HepG2 (cell line): ENCODE measurements around the gene ARHGAP9. TPM values are rescaled to one million over a fixed set of nuclear protein-coding genes. Genes with fewer than 3 reads are reported as not detected.

Experiments used
- AHR ChIP-seq: IDR thresholded peaks from 2 replicates; pipeline ENCODE4 v1.6.1; 2018; ENCODE audit warnings: missing genetic modification reagents, missing compliant biosample characterization
- E2F2 ChIP-seq: sonication (generic); formaldehyde crosslinking; IDR thresholded peaks from 2 replicates; pipeline ENCODE4 v1.4.0; 2020; ENCODE audit warnings: missing genetic modification reagents, borderline replicate concordance
- MEIS1 ChIP-seq: sonication (generic); formaldehyde crosslinking; IDR thresholded peaks from 2 replicates; pipeline ENCODE4 v1.9.0; 2021; ENCODE audit warnings: mild to moderate bottlenecking, missing genetic modification reagents, moderate library complexity, borderline replicate concordance
- NFE2 ChIP-seq: sonication (generic); formaldehyde crosslinking; IDR thresholded peaks from 2 replicates; pipeline ENCODE4 v1.4.0; 2020; ENCODE audit warnings: missing genetic modification reagents
- NR2C2 ChIP-seq: sonication (generic); formaldehyde crosslinking; IDR thresholded peaks from 2 replicates; pipeline ENCODE4 v1.4.0; 2020; ENCODE audit warnings: missing genetic modification reagents, mild to moderate bottlenecking, moderate library complexity, borderline replicate concordance
- PAXIP1 ChIP-seq: sonication (generic); formaldehyde crosslinking; conservative IDR thresholded peaks from 2 replicates; pipeline ENCODE4 v1.4.0; 2020; ENCODE audit warnings: mild to moderate bottlenecking, missing genetic modification reagents, moderate library complexity
- RXRA ChIP-seq: sonication (generic); formaldehyde crosslinking; IDR thresholded peaks from 2 replicates; pipeline ENCODE4 v1.5.1; 2020; ENCODE audit warnings: missing genetic modification reagents
- SPEN ChIP-seq: sonication (generic); formaldehyde crosslinking; IDR thresholded peaks from 2 replicates; pipeline ENCODE4 v1.5.1; 2020; ENCODE audit warnings: low read depth, mild to moderate bottlenecking, missing genetic modification reagents
- TRAFD1 ChIP-seq: sonication (generic); formaldehyde crosslinking; IDR thresholded peaks from 2 replicates; pipeline ENCODE4 v1.5.1; 2020; ENCODE audit warnings: missing genetic modification reagents, mild to moderate bottlenecking, borderline replicate concordance
- ZBTB40 ChIP-seq, 2 experiments: fragments of 450-650 bp in 1 of 2; sonication (generic) in 1 of 2; formaldehyde crosslinking in 1 of 2; IDR thresholded peaks; 2 replicates each; pipeline versions ENCODE4 v1.6.1 to v1.8.0; 2016 to 2022; ENCODE audit warnings: antibody characterized with exemption in 1 of 2, mild to moderate bottlenecking in 1 of 2, missing genetic modification reagents in 1 of 2
- ZNF224 ChIP-seq: sonication (generic); formaldehyde crosslinking; IDR thresholded peaks from 2 replicates; pipeline ENCODE4 v1.5.0; 2020; ENCODE audit warnings: mild to moderate bottlenecking, missing genetic modification reagents
- ZNF713 ChIP-seq: sonication (generic); formaldehyde crosslinking; IDR thresholded peaks from 2 replicates; pipeline ENCODE4 v1.4.0; 2020; ENCODE audit warnings: mild to moderate bottlenecking, missing genetic modification reagents
- polyA plus RNA-seq, 8 experiments: library from polyadenylated mRNA; depleted of rRNA in 3 of 8; stranded (reverse) in 7 of 8; unstranded in 1 of 8; fragments of >200 nt; fragmentation: Illumina TruSeq in 4 of 8; extraction: Trizol in 4 of 8; gene quantifications; 2 replicates each; pipeline versions ENCODE4 v1.2.1 to v1.2.3, GENCODE V29; 2011 to 2016; ENCODE audit warnings: low read depth in 4 of 8, missing spikeins in 1 of 8, mixed read lengths in 1 of 8; ENCODE audit not compliant: insufficient read depth in 1 of 8
- total RNA-seq, 5 experiments: library from RNA; depleted of rRNA; stranded (reverse); fragments of >200 nt; fragmentation: Illumina TruSeq; extraction: Trizol; gene quantifications; 2 replicates each; pipeline ENCODE4 v1.2.3, GENCODE V29; 2016; ENCODE audit warnings: low read depth in 1 of 5

ARHGAP9 gene
- total and polyA plus RNA-seq, 2 of the 13 experiments (the other 11 are each of a cell fraction or from before 2014, with no cell fraction given): 0.18 to 1.2 TPM

- TF ChIP-seq PAXIP1 (peak; percentile 70), NR2C2 (peak; percentile 70), E2F2 (CRISPR knock-in tag) (no peak), ZNF224 (no peak), TRAFD1 (CRISPR knock-in tag) (no peak), RXRA (CRISPR knock-in tag) (no peak), SPEN (CRISPR knock-in tag) (peak; percentile 60), MEIS1 (CRISPR knock-in tag) (peak; percentile 51; the same call in 1 of the 2 replicates), NFE2 (CRISPR knock-in tag) (no peak), ZNF713 (CRISPR knock-in tag) (0 out of 2 replicates have a peak, but pooled peaks have one; percentile 25), ZBTB40 (IDR thresholded peaks at IDR 0.05) (no peak), ZBTB40 (CRISPR knock-in tag; IDR thresholded peaks at IDR 0.05) (peak; percentile 65), AHR (CRISPR knock-in tag) (0 out of 2 replicates have a peak, but pooled peaks have one; percentile 19)
These were observed 45.0 kb downstream of the ARHGAP9 start, which contains the start of gene INHBC (continued) for GRCh38 chr12:57434517-57435223.
